OCI-LY1 (cell line): Measurements from ENCODE around the gene SREBF1.

Experiments used
- EZH2 ChIP-seq: fragments of 200-600 bp; sonication (generic), shearing (Covaris generic); IDR thresholded peaks from 2 replicates; pipeline ENCODE4 v1.8.0; 2017; ENCODE audit warnings: borderline replicate concordance, mixed run types, mild to moderate bottlenecking, antibody characterized with exemption, low read length, moderate library complexity, mixed read lengths
- TF ChIP-seq, protein P1 (sequence below): fragments of 200-600 bp; sonication (generic), shearing (Covaris generic); IDR thresholded peaks from 2 replicates; pipeline ENCODE4 v1.5.1; 2017; ENCODE audit warnings: mild to moderate bottlenecking, antibody characterized with exemption, low read length, moderate library complexity, mixed read lengths

DNA sequence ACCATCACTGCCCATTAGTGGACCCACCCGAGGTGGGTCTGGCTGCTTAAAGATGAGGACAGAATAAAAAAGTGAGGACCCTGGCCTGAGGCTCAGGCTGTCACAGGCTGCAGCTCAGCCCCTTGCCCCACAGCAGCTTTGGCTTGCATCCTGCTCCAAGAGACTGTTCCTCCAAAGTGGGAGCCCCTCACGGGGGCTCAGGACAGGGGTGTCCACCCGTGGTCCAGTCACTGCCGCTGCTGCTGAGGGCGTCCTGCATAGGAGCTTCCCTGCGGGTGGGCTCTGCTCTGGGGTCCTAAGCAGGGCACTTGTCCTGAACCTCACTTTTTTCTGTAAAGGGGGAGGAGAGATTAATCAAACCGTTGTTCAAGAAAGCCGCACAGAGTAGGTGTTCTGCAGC is 47.8 kb downstream of the SREBF1 start:
- TF ChIP-seq, protein P1, sequence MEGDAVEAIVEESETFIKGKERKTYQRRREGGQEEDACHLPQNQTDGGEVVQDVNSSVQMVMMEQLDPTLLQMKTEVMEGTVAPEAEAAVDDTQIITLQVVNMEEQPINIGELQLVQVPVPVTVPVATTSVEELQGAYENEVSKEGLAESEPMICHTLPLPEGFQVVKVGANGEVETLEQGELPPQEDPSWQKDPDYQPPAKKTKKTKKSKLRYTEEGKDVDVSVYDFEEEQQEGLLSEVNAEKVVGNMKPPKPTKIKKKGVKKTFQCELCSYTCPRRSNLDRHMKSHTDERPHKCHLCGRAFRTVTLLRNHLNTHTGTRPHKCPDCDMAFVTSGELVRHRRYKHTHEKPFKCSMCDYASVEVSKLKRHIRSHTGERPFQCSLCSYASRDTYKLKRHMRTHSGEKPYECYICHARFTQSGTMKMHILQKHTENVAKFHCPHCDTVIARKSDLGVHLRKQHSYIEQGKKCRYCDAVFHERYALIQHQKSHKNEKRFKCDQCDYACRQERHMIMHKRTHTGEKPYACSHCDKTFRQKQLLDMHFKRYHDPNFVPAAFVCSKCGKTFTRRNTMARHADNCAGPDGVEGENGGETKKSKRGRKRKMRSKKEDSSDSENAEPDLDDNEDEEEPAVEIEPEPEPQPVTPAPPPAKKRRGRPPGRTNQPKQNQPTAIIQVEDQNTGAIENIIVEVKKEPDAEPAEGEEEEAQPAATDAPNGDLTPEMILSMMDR: no peak
- TF ChIP-seq EZH2: no peak
